T47D (cell line): Measurements from ENCODE around the gene ANKRD34A.

ENCODE experiments used
- DNase-seq, 2 experiments: peaks; one replicate each; pipeline versions ENCODE4 v3.0.0 to v3.0.0-alpha.2; 2011 to 2012; ENCODE audit warnings: low read depth in 1 of 2, low spot score in 1 of 2
- JUND ChIP-seq: IDR thresholded peaks from 2 replicates; pipeline ENCODE4 v1.6.1; 2012; ENCODE audit warnings: low read depth
- in situ Hi-C: cut with HindIII; loops from 2 replicates; pipeline ENCODE4 v1.10.0; 2016; ENCODE audit warnings: low sequenced_read_pairs, low pct_unique_long_range_greater_than_20kb

The ANKRD34A gene

GRCh38 chr1:145985129-145985501 is 20.7 kb upstream of the ANKRD34A start:
- DNase-seq, result no peak
- TF ChIP-seq JUND, result no peak
- in situ Hi-C loops, result no loop called here

DNA sequence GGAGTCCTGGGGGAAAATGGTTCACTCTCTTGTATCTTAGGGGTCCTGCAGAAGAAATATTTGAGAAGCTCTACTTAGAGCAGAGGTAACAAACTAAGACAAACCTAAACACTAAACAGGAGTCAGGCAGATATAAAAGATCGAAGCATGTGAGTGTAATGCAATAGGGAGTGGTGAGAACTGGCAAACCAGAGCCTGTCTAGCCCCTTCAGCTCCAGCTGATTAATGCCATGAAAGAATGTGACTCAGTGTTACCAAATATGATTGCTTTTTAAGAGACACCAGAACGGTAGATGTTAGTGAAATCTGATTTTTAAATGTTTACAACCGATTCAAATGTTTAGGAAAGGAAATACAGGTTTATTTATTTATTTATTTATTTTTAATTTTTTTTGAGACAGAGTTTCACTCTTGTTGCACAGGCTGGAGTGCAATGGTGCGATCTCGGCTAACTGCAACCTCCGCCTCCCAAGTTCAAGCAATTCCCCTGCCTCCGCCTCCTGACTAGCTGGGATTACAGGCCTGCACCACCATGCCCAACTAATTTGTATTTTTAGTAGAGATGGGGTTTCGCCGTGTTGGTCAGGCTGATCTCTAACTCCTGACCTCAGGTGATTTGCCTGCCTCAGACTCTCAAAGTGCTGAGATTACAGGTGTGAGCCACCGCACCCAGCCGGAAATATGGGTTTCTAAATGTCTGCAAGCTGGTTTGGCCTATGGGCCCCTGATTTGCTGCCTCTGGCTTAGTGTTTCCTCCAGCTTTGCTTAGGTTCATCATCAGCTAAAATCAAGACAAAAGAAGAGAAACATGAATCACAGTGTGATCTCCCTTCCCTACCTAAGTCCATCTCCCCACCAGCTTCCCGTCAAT is 19.8 kb upstream of the ANKRD34A start:
- DNase-seq, result no peak
- no peak for TF ChIP-seq JUND
- in situ Hi-C loops, result no loop called here

DNA sequence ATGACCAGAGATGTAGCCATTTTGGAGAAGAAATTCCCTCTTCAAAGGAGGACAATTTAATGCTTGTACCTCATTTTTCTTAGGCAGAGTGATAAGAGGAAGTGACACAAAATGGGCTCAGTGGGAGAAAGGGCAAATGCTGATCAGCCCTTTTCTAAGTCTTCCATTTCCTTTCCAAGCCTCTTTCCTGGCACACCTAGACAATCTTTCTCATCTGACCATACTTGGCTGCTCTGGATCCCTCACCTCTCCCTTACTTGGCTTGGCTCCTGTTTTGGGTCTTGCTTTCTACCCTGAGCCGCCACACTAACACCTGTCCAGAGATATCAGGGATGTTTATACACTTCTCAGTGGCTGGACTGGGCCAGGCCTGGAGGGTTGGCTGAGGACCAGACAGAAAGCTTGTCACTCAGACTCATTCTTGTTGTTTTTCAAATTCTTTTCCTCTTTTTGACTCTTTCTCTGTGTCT is 18.9 kb upstream of the ANKRD34A start:
- no peak for DNase-seq
- no peak for TF ChIP-seq JUND
- in situ Hi-C loops, result no loop called here

GRCh38 chr1:145982010-145982723 is 17.8 kb upstream of the ANKRD34A start:
- in situ Hi-C loops, result no loop called here
- TF ChIP-seq JUND, result no peak
- DNase-seq, result no peak

DNA sequence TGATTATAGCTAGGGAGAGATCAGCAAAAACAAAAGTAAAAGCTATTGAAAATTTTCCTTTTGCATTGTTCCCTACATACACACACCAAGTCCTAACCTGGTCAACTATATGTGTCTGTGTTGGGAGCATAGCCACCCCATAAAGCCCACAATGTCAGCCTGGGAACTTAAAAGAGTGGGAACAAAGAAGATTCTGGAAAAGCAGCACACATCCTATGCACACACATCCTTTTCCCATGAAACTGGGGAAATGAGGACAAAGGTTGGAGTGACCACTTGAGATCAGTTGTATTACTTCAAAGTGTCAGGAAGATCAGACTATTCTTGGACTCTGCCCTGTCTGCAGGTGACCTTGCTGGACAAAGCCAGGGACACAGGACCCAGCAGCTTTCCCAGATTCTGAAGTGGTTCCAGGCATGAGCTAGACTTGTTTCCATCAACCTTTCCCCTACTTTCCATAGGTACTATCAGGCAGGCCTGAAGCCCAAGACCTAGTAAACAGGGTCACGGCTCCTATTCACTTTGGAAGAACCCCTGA is 16.2 kb upstream of the ANKRD34A start:
- no peak for DNase-seq
- in situ Hi-C loops, result no loop called here
- TF ChIP-seq JUND, result no peak

GRCh38 chr1:145979746-145980456 is 15.5 kb upstream of the ANKRD34A start:
- in situ Hi-C loops, result no loop called here
- no peak for DNase-seq
- no peak for TF ChIP-seq JUND

GRCh38 chr1:145978854-145979745 is 14.7 kb upstream of the ANKRD34A start:
- in situ Hi-C loops, result no loop called here
- no peak for TF ChIP-seq JUND
- DNase-seq, result peak in 1 of 2 experiments; percentile 98

GRCh38 chr1:145978471-145978853 is 14.1 kb upstream of the ANKRD34A start:
- in situ Hi-C loops, result no loop called here
- TF ChIP-seq JUND, result no peak
- DNase-seq, result no peak

- no peak for TF ChIP-seq JUND
- in situ Hi-C loops, result no loop called here
- peak; percentile 87 to 91 for DNase-seq
Observed at GRCh38 chr1:145977486-145978470, 13.4 kb upstream of the ANKRD34A start.

- in situ Hi-C loops, result no loop called here
- DNase-seq, result no peak
- TF ChIP-seq JUND, result no peak
Observed at GRCh38 chr1:145977016-145977415, 12.6 kb upstream of the ANKRD34A start.

DNA sequence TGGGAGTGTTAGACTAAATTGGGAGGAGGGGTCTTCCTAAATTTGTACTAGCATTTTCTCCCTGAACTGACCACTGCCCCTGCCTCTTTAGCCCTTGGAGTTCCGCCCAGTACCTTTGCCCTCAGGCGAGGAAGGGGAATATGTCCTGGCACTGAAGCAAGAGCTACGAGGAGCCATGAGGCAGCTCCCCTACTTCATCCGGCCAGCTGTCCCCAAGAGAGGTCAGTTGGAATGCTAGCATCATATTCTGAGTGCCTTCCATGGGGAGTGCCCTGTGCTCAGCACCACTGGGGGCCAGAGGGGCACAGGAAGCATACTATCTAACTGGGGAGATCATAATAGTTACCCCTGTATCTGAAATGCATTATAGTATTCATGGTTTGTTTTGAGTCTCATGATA is 10.8 kb upstream of the ANKRD34A start:
- DNase-seq, result no peak
- TF ChIP-seq JUND, result no peak
- in situ Hi-C loops, result no loop called here
